ENCODE results near the gene ACAD8.

ACAD8 gene

GRCh38 chr11:134312223-134312622 lies 58.9 kb downstream of the ACAD8 start:
- TF ChIP-seq CTCF (IDR thresholded peaks at IDR 0.05; ENCODE audit: low read depth, low read length), result no peak
- no peak for TF ChIP-seq EZH2phosphoT487 (IDR thresholded peaks at IDR 0.05; ENCODE audit: low read depth)
- Histone ChIP-seq H3K9me3 (ENCODE audit: insufficient read depth, low read length) (no peaks in the 10 kb centered on the region), H2AFZ (ENCODE audit: low read depth, low read length) (no peak overlapping the region), H3K27me3 (ENCODE audit: low read depth, low read length) (no peaks in the 10 kb centered on the region), H3K4me2 (ENCODE audit: low read length) (no peak overlapping the region), H3K4me3 (ENCODE audit: low read length) (no peak overlapping the region), H3K4me1 (ENCODE audit: low read length) (no peaks in the 10 kb centered on the region), H3K27ac (ENCODE audit: low read length) (no peak overlapping the region), H4K20me1 (ENCODE audit: insufficient read depth, low read length) (no peaks in the 10 kb centered on the region), H3K79me2 (ENCODE audit: low read length) (no peaks in the 10 kb centered on the region), H3K9ac (ENCODE audit: low read length) (no peak overlapping the region), H3K36me3 (replicated peaks; ENCODE audit: low read depth, low read length) (no peaks in the 10 kb centered on the region)

DNA sequence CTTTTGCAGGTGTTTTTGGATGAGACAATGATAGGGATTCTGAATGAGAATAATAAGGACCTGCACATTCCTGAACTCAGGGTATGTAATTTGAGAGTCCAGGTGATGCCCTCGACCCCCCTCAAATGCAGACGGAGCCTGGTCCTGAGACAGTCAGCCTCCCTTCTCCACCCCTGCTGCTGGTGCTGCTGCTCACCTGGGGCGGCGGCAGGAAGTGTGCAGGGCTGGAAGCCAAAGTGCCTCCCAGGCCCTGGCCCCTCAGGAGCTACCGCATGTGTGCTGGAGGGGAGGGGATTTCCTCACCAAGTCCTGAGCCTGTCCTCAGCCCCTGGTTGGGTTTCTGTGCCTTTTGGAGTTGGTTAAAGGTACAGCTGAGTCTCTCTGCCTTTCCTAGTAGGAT lies 59.4 kb downstream of the ACAD8 start:
- Histone ChIP-seq H3K36me3 (replicated peaks; ENCODE audit: low read depth, low read length) (no peaks in the 10 kb centered on the region), H3K9me3 (ENCODE audit: insufficient read depth, low read length) (no peaks in the 10 kb centered on the region), H4K20me1 (ENCODE audit: insufficient read depth, low read length) (no peaks in the 10 kb centered on the region), H2AFZ (ENCODE audit: low read depth, low read length) (no peak overlapping the region), H3K27ac (ENCODE audit: low read length) (no peak overlapping the region), H3K79me2 (ENCODE audit: low read length) (no peaks in the 10 kb centered on the region), H3K4me1 (ENCODE audit: low read length) (no peaks in the 10 kb centered on the region), H3K4me3 (ENCODE audit: low read length) (no peak overlapping the region), H3K4me2 (ENCODE audit: low read length) (no peak overlapping the region), H3K9ac (ENCODE audit: low read length) (no peak overlapping the region), H3K27me3 (ENCODE audit: low read depth, low read length) (no peaks in the 10 kb centered on the region)
- TF ChIP-seq CTCF (IDR thresholded peaks at IDR 0.05; ENCODE audit: low read depth, low read length) (no peak), EZH2phosphoT487 (IDR thresholded peaks at IDR 0.05; ENCODE audit: low read depth) (no peak)

GRCh38 chr11:134313379-134313778 lies 60.0 kb downstream of the ACAD8 start:
- H3K4me3 ChIP-seq (ENCODE audit: low read length), result no peak overlapping the region
- no peak overlapping the region for H3K4me2 ChIP-seq (ENCODE audit: low read length)
- no peaks in the 10 kb centered on the region for H3K4me1 ChIP-seq (ENCODE audit: low read length)
- 0 out of 2 replicates have a peak, but pooled peaks cover 4% of the 10 kb centered on the region for H3K9me3 ChIP-seq (ENCODE audit: insufficient read depth, low read length)
- H3K36me3 ChIP-seq (replicated peaks; ENCODE audit: low read depth, low read length), result no peaks in the 10 kb centered on the region
- no peaks in the 10 kb centered on the region for H4K20me1 ChIP-seq (ENCODE audit: insufficient read depth, low read length)
- H3K79me2 ChIP-seq (ENCODE audit: low read length), result no peaks in the 10 kb centered on the region
- no peak overlapping the region for H3K9ac ChIP-seq (ENCODE audit: low read length)
- H3K27ac ChIP-seq (ENCODE audit: low read length), result no peak overlapping the region
- TF ChIP-seq CTCF (IDR thresholded peaks at IDR 0.05; ENCODE audit: low read depth, low read length), result no peak
- TF ChIP-seq EZH2phosphoT487 (IDR thresholded peaks at IDR 0.05; ENCODE audit: low read depth), result no peak
- H2AFZ ChIP-seq (ENCODE audit: low read depth, low read length), result no peak overlapping the region
- H3K27me3 ChIP-seq (ENCODE audit: low read depth, low read length), result no peaks in the 10 kb centered on the region

DNA sequence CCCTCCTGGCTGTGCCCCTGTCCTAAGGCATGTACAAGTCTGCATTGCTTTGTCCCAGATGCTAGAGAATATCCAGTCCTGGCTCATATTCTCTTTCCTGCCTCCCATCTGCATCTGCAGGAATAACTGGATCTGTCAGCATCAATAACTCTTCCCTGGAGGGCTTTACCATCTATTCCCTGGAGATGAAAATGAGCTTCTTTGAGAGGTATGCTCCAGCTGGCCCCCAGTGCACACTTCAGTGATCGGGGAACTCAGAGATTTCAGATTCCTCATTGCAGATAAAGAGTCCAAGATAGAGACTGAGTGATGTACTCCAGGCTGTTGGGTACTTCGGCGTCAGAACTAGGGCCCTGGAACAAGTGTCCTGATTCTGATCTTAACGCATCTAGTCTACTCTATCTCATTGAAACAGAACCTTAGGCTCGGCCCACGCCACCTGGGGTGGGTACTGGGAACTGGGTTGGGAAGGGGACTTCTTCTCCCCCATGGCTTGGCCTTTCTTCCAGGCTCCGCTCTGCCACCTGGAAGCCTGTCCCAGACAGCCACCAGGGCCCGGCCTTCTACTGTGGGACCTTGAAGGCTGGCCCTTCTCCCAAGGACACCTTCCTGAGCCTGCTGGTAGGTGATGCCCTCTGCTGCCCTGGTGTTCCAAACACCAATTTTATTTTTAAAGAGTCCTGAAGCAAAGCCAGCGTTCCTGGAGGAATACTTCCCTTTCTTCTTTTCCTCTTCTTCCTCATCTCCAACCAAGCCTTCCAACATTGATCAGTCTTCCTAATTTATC lies 60.6 kb downstream of the ACAD8 start:
- Histone ChIP-seq H3K9me3 (ENCODE audit: insufficient read depth, low read length) (0 out of 2 replicates have a peak, but pooled peaks cover 4% of the 10 kb centered on the region), H3K27ac (ENCODE audit: low read length) (no peak overlapping the region), H3K4me1 (ENCODE audit: low read length) (no peaks in the 10 kb centered on the region), H3K9ac (ENCODE audit: low read length) (no peak overlapping the region), H3K27me3 (ENCODE audit: low read depth, low read length) (no peaks in the 10 kb centered on the region), H3K36me3 (replicated peaks; ENCODE audit: low read depth, low read length) (no peaks in the 10 kb centered on the region), H3K4me2 (ENCODE audit: low read length) (no peak overlapping the region), H3K4me3 (ENCODE audit: low read length) (no peak overlapping the region), H4K20me1 (ENCODE audit: insufficient read depth, low read length) (no peaks in the 10 kb centered on the region), H2AFZ (ENCODE audit: low read depth, low read length) (no peak overlapping the region), H3K79me2 (ENCODE audit: low read length) (no peaks in the 10 kb centered on the region)
- no peak for TF ChIP-seq CTCF (IDR thresholded peaks at IDR 0.05; ENCODE audit: low read depth, low read length)
- no peak for TF ChIP-seq EZH2phosphoT487 (IDR thresholded peaks at IDR 0.05; ENCODE audit: low read depth)
